Measurements from ENCODE around the gene U2AF2. TPM values are rescaled to one million over a fixed set of nuclear protein-coding genes. Genes with fewer than 3 reads are reported as not detected.

U2AF2 gene
- polyA plus RNA-seq, 2 of the 4 experiments (the other 2 are of a cell fraction), result 157 to 302 TPM

DNA sequence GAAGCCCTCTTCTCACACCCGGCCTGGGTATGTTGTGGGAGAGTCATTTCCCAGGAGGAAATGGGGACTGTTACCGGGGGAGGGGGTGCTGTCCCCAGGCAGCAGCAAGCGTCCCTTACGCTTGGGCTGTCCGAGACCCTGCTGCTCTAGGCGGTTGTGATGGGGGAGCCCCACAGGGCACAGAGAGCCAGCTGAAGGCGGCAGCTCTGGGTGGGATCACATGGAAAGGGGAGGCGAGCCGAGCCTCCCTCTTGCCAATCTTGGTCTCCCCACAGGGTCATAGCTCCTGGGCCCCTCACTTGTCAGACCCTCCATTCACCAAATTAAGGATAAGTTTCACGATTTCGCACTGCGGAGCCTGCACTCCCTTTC is 42.2 kb downstream of the U2AF2 start:
- TF ChIP-seq EHF (CRISPR knock-in tag; IDR thresholded peaks at IDR 0.05), result no peak
- TF ChIP-seq RCOR1 (IDR thresholded peaks at IDR 0.05; ENCODE audit: low read depth, low read length), result no peak
- no peak for TF ChIP-seq MAFK (IDR thresholded peaks at IDR 0.05; ENCODE audit: partially characterized antibody)
- TF ChIP-seq GATA3 (IDR thresholded peaks at IDR 0.05; ENCODE audit: borderline replicate concordance), result no peak
- WGBS (ENCODE audit: missing lambda C conversion rate), result 93% methylated on average over 12 of the region's 12 CpGs
- DNase-seq (ENCODE audit: low read depth in 1 of 2, low spot score in 1 of 2) (no peak), FAIRE-seq (no peak), ATAC-seq (no peak)
- H3K9me3 ChIP-seq, result no peaks in the 10 kb centered on the region
- POLR2A ChIA-PET, result no interaction called here
- no peak overlapping the region for H3K27ac ChIP-seq
- no peak overlapping the region for H3K4me3 ChIP-seq
- CTCF ChIA-PET, result interaction anchor here (1.1 kb wide), 1 partner anchor 43 kb away, joined by 3 read pairs; no protein-coding TSS in a partner anchor
- no peak overlapping the region for H3K4me2 ChIP-seq
- no peaks in the 10 kb centered on the region for H3K4me1 ChIP-seq

GRCh38 chr19:55697698-55698097 is 42.9 kb downstream of the U2AF2 start:
- no peak for TF ChIP-seq HOXB5 (CRISPR knock-in tag; IDR thresholded peaks at IDR 0.05)
- H3K27ac ChIP-seq, result no peak overlapping the region
- ChIA-PET CTCF (interaction anchor here (1.1 kb wide), 1 partner anchor 43 kb away, joined by 3 read pairs; no protein-coding TSS in a partner anchor), POLR2A (no interaction called here)
- H3K9me3 ChIP-seq, result no peaks in the 10 kb centered on the region
- ATAC-seq (no peak), DNase-seq (ENCODE audit: low read depth in 1 of 2, low spot score in 1 of 2) (no peak), FAIRE-seq (no peak)
- no peak overlapping the region for H3K4me3 ChIP-seq
- H3K4me2 ChIP-seq, result no peak overlapping the region
- no peaks in the 10 kb centered on the region for H3K4me1 ChIP-seq
- WGBS (ENCODE audit: missing lambda C conversion rate), result 93% methylated on average over 8 of the region's 8 CpGs

DNA sequence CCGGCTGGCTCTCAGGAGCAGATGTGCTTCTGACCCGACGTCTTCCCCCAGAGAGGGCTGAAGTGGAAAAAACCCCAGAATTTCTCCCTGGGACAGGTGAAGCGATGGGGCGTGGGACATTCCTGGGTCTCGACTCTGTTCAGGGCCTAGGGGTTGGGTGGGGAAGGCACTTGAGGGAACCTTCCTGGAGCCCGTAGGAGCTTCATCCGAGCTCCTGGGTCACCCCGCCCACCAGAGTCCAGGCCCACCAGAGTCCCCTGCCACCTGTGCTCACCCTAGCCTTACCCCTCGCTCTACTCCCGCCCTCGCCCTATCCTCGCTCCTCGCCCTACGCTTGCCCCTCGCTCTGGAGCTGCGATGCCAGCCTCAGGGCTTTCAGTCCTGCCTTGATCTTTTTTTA is 43.4 kb downstream of the U2AF2 start:
- CTCF ChIA-PET, result interaction anchor here (0.6 to 1.4 kb wide), 2 partner anchors 635 to 722 kb away, joined by 3 read pairs; no protein-coding TSS in a partner anchor
- 95% methylated on average over 17 of the region's 17 CpGs for WGBS (ENCODE audit: missing lambda C conversion rate)
- Histone ChIP-seq H3K4me2 (no peak overlapping the region), H3K9me3 (peaks cover 3% of the 10 kb centered on the region; the same call in 1 of the 3 replicates), H3K27ac (no peak overlapping the region), H3K4me1 (no peaks in the 10 kb centered on the region), H3K4me3 (no peak overlapping the region)
- TF ChIP-seq TP53 (CRISPR knock-in tag; IDR thresholded peaks at IDR 0.05) (no peak), ZC3H11A (IDR thresholded peaks at IDR 0.05) (no peak), ATOH8 (CRISPR knock-in tag; IDR thresholded peaks at IDR 0.05; ENCODE audit: low read depth) (no peak), MAX (IDR thresholded peaks at IDR 0.05) (no peak), PBX3 (IDR thresholded peaks at IDR 0.05) (no peak), RNF2 (IDR thresholded peaks at IDR 0.05; ENCODE audit: borderline replicate concordance, low read depth) (no peak), FOSB (CRISPR knock-in tag; IDR thresholded peaks at IDR 0.05) (no peak), HDAC2 (IDR thresholded peaks at IDR 0.05) (no peak), ZNF302 (CRISPR knock-in tag; IDR thresholded peaks at IDR 0.05) (no peak), RFX5 (IDR thresholded peaks at IDR 0.05) (no peak), KDM1A (IDR thresholded peaks at IDR 0.05; ENCODE audit: low read depth) (no peak)
- TF ChIP-seq, protein P1, sequence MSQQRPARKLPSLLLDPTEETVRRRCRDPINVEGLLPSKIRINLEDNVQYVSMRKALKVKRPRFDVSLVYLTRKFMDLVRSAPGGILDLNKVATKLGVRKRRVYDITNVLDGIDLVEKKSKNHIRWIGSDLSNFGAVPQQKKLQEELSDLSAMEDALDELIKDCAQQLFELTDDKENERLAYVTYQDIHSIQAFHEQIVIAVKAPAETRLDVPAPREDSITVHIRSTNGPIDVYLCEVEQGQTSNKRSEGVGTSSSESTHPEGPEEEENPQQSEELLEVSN (IDR thresholded peaks at IDR 0.05; ENCODE audit: borderline replicate concordance, low read depth), result no peak
- ATAC-seq (peak in 1 of 2 experiments; percentile 10; a peak in 2 of 6 replicates), FAIRE-seq (no peak), DNase-seq (ENCODE audit: low read depth in 1 of 2, low spot score in 1 of 2) (no peak)
- POLR2A ChIA-PET, result no interaction called here

DNA sequence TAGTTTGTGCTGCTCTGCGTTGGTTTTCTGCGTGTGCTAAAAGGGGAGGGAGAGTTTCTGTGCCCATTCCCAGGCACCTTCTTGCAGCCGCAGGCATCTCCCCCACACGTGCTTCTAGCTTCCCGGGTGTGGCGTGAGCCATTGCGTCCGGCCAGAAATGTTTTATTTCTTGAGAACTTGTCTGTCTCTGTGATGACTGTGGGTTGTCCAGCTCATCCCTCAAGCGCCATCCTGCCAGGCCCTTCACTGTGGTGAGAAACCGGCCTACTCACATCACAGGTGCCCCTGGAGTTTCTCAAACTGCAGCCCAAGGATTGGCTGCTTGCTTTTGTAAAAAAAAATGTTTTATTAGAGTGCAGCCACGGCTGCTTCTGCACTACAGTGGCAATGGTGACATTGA is 44.4 kb downstream of the U2AF2 start:
- DNase-seq (ENCODE audit: low read depth in 1 of 2, low spot score in 1 of 2) (no peak), ATAC-seq (no peak), FAIRE-seq (no peak)
- peaks cover 11% of the 10 kb centered on the region; the same call in 1 of the 3 replicates for H3K9me3 ChIP-seq
- H3K27ac ChIP-seq, result no peak overlapping the region
- CTCF ChIA-PET, result interaction anchor here (1.4 kb wide), 1 partner anchor 634 kb away, joined by 3 read pairs; no protein-coding TSS in a partner anchor
- 92% methylated on average over 11 of the region's 11 CpGs for WGBS (ENCODE audit: missing lambda C conversion rate)
- no peak overlapping the region for H3K4me3 ChIP-seq
- POLR2A ChIA-PET, result no interaction called here
- no peak overlapping the region for H3K4me2 ChIP-seq
- H3K4me1 ChIP-seq, result no peaks in the 10 kb centered on the region
- no peak for TF ChIP-seq FOSB (CRISPR knock-in tag; IDR thresholded peaks at IDR 0.05)
- TF ChIP-seq PHF8 (IDR thresholded peaks at IDR 0.05; ENCODE audit: borderline replicate concordance, low read depth), result no peak
- no peak for TF ChIP-seq ZC3H11A (IDR thresholded peaks at IDR 0.05)
- no peak for TF ChIP-seq MAX (IDR thresholded peaks at IDR 0.05)
- TF ChIP-seq HOXB5 (CRISPR knock-in tag; IDR thresholded peaks at IDR 0.05), result no peak
- TF ChIP-seq RNF2 (IDR thresholded peaks at IDR 0.05; ENCODE audit: borderline replicate concordance, low read depth), result no peak
- TF ChIP-seq, protein P2, sequence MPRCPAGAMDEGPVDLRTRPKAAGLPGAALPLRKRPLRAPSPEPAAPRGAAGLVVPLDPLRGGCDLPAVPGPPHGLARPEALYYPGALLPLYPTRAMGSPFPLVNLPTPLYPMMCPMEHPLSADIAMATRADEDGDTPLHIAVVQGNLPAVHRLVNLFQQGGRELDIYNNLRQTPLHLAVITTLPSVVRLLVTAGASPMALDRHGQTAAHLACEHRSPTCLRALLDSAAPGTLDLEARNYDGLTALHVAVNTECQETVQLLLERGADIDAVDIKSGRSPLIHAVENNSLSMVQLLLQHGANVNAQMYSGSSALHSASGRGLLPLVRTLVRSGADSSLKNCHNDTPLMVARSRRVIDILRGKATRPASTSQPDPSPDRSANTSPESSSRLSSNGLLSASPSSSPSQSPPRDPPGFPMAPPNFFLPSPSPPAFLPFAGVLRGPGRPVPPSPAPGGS (IDR thresholded peaks at IDR 0.05), result no peak
- no peak for TF ChIP-seq ZFP36 (IDR thresholded peaks at IDR 0.05; ENCODE audit: borderline replicate concordance, partially characterized antibody)
- TF ChIP-seq CEBPB (IDR thresholded peaks at IDR 0.05), result no peak
- TF ChIP-seq JUN (IDR thresholded peaks at IDR 0.05), result no peak
- no peak for TF ChIP-seq NPAS2 (CRISPR knock-in tag; IDR thresholded peaks at IDR 0.05; ENCODE audit: borderline replicate concordance)
- TF ChIP-seq EHMT2 (IDR thresholded peaks at IDR 0.05; ENCODE audit: low read depth), result no peak
- no peak for TF ChIP-seq EHF (CRISPR knock-in tag; IDR thresholded peaks at IDR 0.05)
- TF ChIP-seq, protein P3, sequence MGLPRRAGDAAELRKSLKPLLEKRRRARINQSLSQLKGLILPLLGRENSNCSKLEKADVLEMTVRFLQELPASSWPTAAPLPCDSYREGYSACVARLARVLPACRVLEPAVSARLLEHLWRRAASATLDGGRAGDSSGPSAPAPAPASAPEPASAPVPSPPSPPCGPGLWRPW (IDR thresholded peaks at IDR 0.05), result no peak
- TF ChIP-seq, protein P4, sequence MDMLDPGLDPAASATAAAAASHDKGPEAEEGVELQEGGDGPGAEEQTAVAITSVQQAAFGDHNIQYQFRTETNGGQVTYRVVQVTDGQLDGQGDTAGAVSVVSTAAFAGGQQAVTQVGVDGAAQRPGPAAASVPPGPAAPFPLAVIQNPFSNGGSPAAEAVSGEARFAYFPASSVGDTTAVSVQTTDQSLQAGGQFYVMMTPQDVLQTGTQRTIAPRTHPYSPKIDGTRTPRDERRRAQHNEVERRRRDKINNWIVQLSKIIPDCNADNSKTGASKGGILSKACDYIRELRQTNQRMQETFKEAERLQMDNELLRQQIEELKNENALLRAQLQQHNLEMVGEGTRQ (IDR thresholded peaks at IDR 0.05), result no peak
- TF ChIP-seq GATA3 (IDR thresholded peaks at IDR 0.05; ENCODE audit: borderline replicate concordance), result no peak
